Esophagus (tissue), 2 donors: ENCODE results near the gene GCNA. TPM values are rescaled to one million over a fixed set of nuclear protein-coding genes. Genes with fewer than 3 reads are reported as not detected.
"Not testable (repeated sequence)": the region's sequence is repeated elsewhere in the genome, so short reads cannot be mapped to it uniquely, and the experiment has no call there.

Source experiments
- H3K27ac ChIP-seq, 2 donors: one replicate each; pipeline ENCODE4 v1.5.1; 2013; ENCODE audit warnings: low read depth in 2 of 2, mild to moderate bottlenecking in 2 of 2, inconsistent platforms in 1 of 2, low read length in 1 of 2, moderate library complexity in 1 of 2
- H3K27me3 ChIP-seq, 2 donors: one replicate each; pipeline ENCODE4 v1.6.1; 2013; ENCODE audit warnings: low read length in 2 of 2, control low read depth in 1 of 2, mild to moderate bottlenecking in 1 of 2; ENCODE audit not compliant: insufficient read depth in 2 of 2, control insufficient read depth in 1 of 2
- H3K36me3 ChIP-seq, 2 donors: one replicate each; pipeline ENCODE4 v1.6.1; 2013; ENCODE audit warnings: low read length in 1 of 2; ENCODE audit not compliant: control insufficient read depth in 2 of 2, insufficient read depth in 2 of 2
- H3K4me1 ChIP-seq, 2 donors: one replicate each; pipeline ENCODE4 v1.6.1; 2013; ENCODE audit warnings: low read length in 1 of 2; ENCODE audit not compliant: control insufficient read depth in 2 of 2, insufficient read depth in 2 of 2
- H3K4me3 ChIP-seq, 2 donors: one replicate each; pipeline ENCODE4 v1.5.1; 2013; ENCODE audit warnings: low read length in 2 of 2, mild to moderate bottlenecking in 2 of 2, low read depth in 1 of 2, moderate library complexity in 1 of 2
- H3K9me3 ChIP-seq, 2 donors: one replicate each; pipeline ENCODE4 v1.6.1; 2013; ENCODE audit warnings: mild to moderate bottlenecking in 2 of 2, low read depth in 1 of 2, low read length in 1 of 2, moderate library complexity in 1 of 2; ENCODE audit not compliant: control insufficient read depth in 2 of 2, insufficient read depth in 1 of 2
- WGBS, 2 donors: extraction: QIAGEN DNeasy Blood & Tissue Kit; methylation state at CpG; one replicate each; pipeline ENCODE4 v1.1.7; 2013; 5-methylcytosine and 5-hydroxymethylcytosine counted together
- polyA plus RNA-seq, 2 donors: library from polyadenylated mRNA; stranded (reverse); fragments of 200-250 nt; gene quantifications; one replicate each; pipeline ENCODE4 v1.2.3, GENCODE V29; 2013
- donor health status: healthy with polysubstance abuse.
- donor health status: Bipolar disorder and iron deficiency.

The GCNA gene
- polyA plus RNA-seq, 2 donors, result 0.84 to 0.98 TPM

GRCh38 chrX:71650333-71650969 lies 72.2 kb downstream of the GCNA start:
- H3K27ac ChIP-seq, result no peak overlapping the region
- no peaks in the 10 kb centered on the region for H3K4me1 ChIP-seq
- no peak overlapping the region for H3K4me3 ChIP-seq
- H3K9me3 ChIP-seq, result no peaks in the 10 kb centered on the region
- no peaks in the 10 kb centered on the region for H3K36me3 ChIP-seq
- H3K27me3 ChIP-seq, result no peaks in the 10 kb centered on the region
- 65 to 67% methylated on average over 4 of the region's 4 CpGs for WGBS, 2 donors

DNA sequence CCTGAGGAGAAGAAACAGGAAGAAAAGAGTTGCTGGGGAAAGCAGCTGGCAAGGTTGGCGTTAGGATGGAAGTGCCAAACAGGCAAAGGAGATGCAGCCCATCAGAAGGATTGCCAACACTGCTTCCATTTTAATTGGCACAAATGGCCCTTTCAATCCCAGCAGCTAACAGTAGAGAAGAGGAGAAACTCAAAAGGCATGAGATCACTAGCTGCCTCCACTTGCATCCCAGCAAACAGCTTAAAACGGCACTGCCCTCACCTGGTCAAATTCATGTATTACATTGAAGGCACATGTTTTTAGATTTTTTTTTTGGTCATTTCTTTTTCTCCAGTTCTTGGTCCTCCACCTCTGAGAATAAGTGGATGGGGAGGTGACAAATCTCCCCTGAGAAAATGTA lies 74.2 kb downstream of the GCNA start:
- H3K27ac ChIP-seq, result no peak overlapping the region
- no peaks in the 10 kb centered on the region for H3K9me3 ChIP-seq
- WGBS, 2 donors, result 25 to 42% methylated on average over 2 of the region's 2 CpGs
- H3K36me3 ChIP-seq, result no peaks in the 10 kb centered on the region
- no peaks in the 10 kb centered on the region for H3K27me3 ChIP-seq
- H3K4me3 ChIP-seq, result no peak overlapping the region
- H3K4me1 ChIP-seq, result no peaks in the 10 kb centered on the region

DNA sequence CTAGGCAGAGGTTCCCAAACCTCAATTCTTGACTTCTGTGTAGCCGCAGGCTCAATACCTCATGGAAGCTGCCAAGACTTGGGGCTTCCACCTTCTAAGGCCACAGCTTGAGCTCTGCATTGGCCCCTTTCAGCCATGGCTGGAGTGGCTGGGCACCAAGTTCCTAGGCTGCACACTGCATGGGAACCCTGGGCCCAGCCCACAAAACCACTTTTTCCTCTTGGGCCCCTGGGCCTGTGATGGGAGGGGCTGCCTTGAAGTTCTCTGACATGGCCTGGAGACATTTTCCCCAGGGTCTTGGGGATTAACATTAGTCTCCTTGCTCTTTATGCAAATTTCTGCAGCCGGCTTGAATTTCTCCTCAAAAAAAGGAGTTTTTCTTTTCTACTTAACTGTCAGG lies 75.1 kb downstream of the GCNA start:
- H3K4me3 ChIP-seq, result no peak overlapping the region
- WGBS, 2 donors, result 87 to 89% methylated on average over 2 of the region's 2 CpGs
- no peaks in the 10 kb centered on the region for H3K9me3 ChIP-seq
- H3K27ac ChIP-seq, result no peak overlapping the region
- no peaks in the 10 kb centered on the region for H3K27me3 ChIP-seq
- no peaks in the 10 kb centered on the region for H3K4me1 ChIP-seq
- no peaks in the 10 kb centered on the region for H3K36me3 ChIP-seq

DNA sequence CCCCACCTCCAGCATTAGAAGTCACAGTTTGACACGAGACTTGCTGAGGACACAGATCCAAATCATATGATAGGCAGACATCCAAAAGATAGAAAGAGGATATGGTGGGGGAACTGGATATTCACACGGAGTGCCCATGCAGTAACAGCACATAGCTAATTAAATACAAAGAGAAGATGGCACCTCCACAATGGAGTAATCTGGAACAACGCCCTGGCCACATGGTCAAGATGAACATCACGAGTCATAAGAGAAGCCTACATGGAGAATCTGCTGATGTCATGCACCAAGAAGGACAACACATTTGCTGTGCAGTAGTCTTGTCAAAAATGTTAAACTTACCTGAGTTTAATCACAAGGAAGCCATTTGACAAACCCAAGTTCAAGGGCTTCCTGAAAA lies 79.0 kb downstream of the GCNA start:
- Histone ChIP-seq H3K27me3 (no peaks in the 10 kb centered on the region), H3K4me1 (no peaks in the 10 kb centered on the region), H3K4me3 (no peak overlapping the region), H3K9me3 (no peaks in the 10 kb centered on the region), H3K36me3 (no peaks in the 10 kb centered on the region), H3K27ac (no peak overlapping the region)
- 76 to 87% methylated on average over 4 of the region's 4 CpGs for WGBS, 2 donors

DNA sequence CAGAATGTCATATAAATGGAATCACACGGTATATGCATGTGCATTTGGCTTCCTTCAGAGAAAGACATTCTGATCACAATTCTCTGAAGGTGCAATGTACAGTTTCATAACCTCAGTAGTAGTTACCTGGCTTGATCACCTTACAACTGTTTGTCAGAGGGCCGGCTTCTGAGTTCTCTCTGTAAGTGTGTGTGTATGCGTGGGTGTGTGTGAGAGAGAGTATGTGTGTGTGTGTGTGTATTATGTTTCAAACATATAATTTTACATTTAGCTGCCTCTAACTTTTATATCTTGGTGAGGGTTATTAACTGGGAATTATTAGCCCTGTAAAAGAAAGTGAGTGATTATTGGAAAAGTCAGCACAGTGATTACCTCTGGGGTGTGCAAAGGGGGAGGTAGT lies 81.1 kb downstream of the GCNA start:
- Histone ChIP-seq H3K27ac (no peak overlapping the region), H3K4me1 (peaks cover 0 to 2% of the 10 kb centered on the region in 2 donors), H3K36me3 (no peaks in the 10 kb centered on the region), H3K27me3 (no peaks in the 10 kb centered on the region), H3K9me3 (no peaks in the 10 kb centered on the region), H3K4me3 (no peak overlapping the region)
- WGBS, 2 donors, result 64 to 67% methylated on average over 3 of the region's 3 CpGs

DNA sequence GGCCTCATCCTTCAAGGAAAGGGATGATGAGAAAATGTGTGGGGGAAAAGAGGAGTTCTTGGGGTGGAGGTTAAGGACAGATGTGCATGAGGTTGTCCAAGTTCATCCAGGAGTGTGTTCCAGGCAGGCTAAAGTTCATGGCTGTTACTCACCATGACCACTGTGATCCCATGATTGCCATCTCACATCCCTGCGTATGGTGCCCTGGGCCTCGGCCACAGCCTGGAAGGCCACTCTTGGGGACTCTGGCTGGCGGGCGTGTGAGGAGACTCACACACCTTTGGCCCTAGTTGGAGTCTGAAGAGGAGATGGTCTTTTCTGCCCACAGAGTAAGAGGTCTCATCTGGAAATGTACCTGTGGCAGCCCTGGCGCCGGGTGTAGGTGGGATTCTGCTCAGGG lies 81.7 kb downstream of the GCNA start:
- H3K27ac ChIP-seq, result no peak overlapping the region
- no peaks in the 10 kb centered on the region for H3K36me3 ChIP-seq
- WGBS, 2 donors, result 88 to 89% methylated on average over 6 of the region's 6 CpGs
- no peaks in the 10 kb centered on the region for H3K9me3 ChIP-seq
- peaks cover 0 to 2% of the 10 kb centered on the region in 2 donors for H3K4me1 ChIP-seq
- no peaks in the 10 kb centered on the region for H3K27me3 ChIP-seq
- H3K4me3 ChIP-seq, result no peak overlapping the region

- Histone ChIP-seq H3K9me3 (no peaks in the 10 kb centered on the region), H3K36me3 (no peaks in the 10 kb centered on the region), H3K4me1 (peaks cover 0 to 2% of the 10 kb centered on the region in 2 donors), H3K27me3 (no peaks in the 10 kb centered on the region), H3K27ac (no peak overlapping the region), H3K4me3 (no peak overlapping the region)
- WGBS, 2 donors, result 85 to 86% methylated on average over 20 to 22 of the region's 22 CpGs
Measured at GRCh38 chrX:71660562-71661416, 82.6 kb downstream of the GCNA start.

DNA sequence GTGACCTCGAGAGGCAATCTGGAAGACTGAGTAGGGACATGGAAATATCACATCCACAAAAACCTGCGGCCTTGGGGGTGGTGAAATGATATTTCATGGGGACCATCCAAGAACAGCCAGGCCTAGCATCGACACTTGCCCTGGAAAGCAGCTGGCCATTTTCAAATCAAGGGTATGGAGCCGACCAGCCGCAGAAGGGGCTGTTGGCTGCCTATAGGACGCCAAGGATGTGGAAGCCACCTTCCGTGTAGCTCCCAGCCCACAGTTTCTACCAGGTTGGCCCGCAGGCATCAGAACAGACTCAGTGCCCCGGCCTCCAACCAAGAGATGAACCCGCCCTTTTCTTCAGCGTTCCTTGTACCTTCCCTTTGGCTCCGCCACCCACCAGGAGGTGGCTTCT lies 83.7 kb downstream of the GCNA start:
- 84 to 86% methylated on average over 12 of the region's 12 CpGs for WGBS, 2 donors
- Histone ChIP-seq H3K36me3 (no peaks in the 10 kb centered on the region), H3K4me3 (no peak overlapping the region), H3K27ac (no peak overlapping the region), H3K27me3 (no peaks in the 10 kb centered on the region), H3K4me1 (peaks cover 0 to 2% of the 10 kb centered on the region in 2 donors), H3K9me3 (no peaks in the 10 kb centered on the region)

DNA sequence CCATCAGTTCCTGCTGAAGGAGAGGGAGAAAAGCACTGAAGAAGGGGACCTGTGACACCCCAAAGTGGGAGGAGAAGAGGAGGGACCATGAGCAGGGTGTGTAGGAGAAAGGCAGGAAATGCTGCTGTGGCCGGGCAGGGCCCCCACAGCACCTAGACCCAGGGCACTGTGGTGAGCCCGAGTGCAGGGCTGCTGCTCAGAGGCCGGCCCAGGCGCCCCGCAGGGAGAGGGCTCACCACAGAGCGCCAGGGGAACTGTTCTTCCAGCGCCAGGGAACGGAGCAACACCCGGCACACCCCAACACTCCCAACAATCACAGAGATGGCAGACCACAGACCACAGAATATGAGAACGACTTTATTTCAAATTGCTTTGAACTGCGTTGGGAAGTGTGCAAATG lies 84.4 kb downstream of the GCNA start:
- H3K27ac ChIP-seq, H3K4me3 ChIP-seq, H3K27me3 ChIP-seq, H3K9me3 ChIP-seq, H3K4me1 ChIP-seq, H3K36me3 ChIP-seq: not testable (repeated sequence)
- 62 to 76% methylated on average over 11 of the region's 11 CpGs for WGBS, 2 donors
